Lung (tissue), 12 donors: ENCODE results near the gene CYBC1. TPM values are rescaled to one million over a fixed set of nuclear protein-coding genes. Genes with fewer than 3 reads are reported as not detected.

Experiments used
- ATAC-seq: fragments of 200-7000 bp; cut with Tn5 transposase; one replicate; pipeline ENCODE4 v1.9.1; 2020; ENCODE audit warnings: moderate number of reproducible peaks; ENCODE audit not compliant: insufficient read depth, low FRiP score
- DNase-seq, 3 donors: peaks; one replicate each; pipeline ENCODE4 v3.0.0-alpha.2; 2013 to 2017
- H3K27ac ChIP-seq, 2 donors: one replicate each; pipeline ENCODE4 v1.5.1; 2013; ENCODE audit warnings: mild to moderate bottlenecking in 2 of 2, moderate library complexity in 2 of 2, control low read depth in 1 of 2, inconsistent platforms in 1 of 2, low read depth in 1 of 2, low read length in 1 of 2
- H3K27me3 ChIP-seq, 3 donors: one replicate each; pipeline ENCODE4 v1.5.1; 2013; ENCODE audit warnings: low read length in 2 of 3; ENCODE audit not compliant: control insufficient read depth in 3 of 3, insufficient read depth in 3 of 3
- H3K36me3 ChIP-seq, 4 donors: one replicate each; pipeline ENCODE4 v1.5.1; 2013; ENCODE audit warnings: low read length in 4 of 4, mild to moderate bottlenecking in 1 of 4, moderate library complexity in 1 of 4; ENCODE audit not compliant: control insufficient read depth in 4 of 4, insufficient read depth in 4 of 4
- H3K4me1 ChIP-seq, 5 donors: one replicate each; pipeline ENCODE4 v1.5.1; 2013; ENCODE audit warnings: low read length in 5 of 5, mild to moderate bottlenecking in 2 of 5, moderate library complexity in 1 of 5; ENCODE audit not compliant: control insufficient read depth in 5 of 5, insufficient read depth in 5 of 5
- H3K4me3 ChIP-seq: one replicate; pipeline ENCODE4 v1.5.1; 2013; ENCODE audit warnings: mild to moderate bottlenecking, control low read depth, moderate library complexity
- H3K9ac ChIP-seq, 2 donors: one replicate each; pipeline ENCODE4 v1.5.1; 2013; ENCODE audit warnings: low read length in 2 of 2, control low read depth in 1 of 2; ENCODE audit not compliant: insufficient read depth in 1 of 2
- H3K9me3 ChIP-seq, 4 donors: one replicate each; pipeline ENCODE4 v1.5.1; 2013; ENCODE audit warnings: low read length in 3 of 4, mild to moderate bottlenecking in 1 of 4, moderate library complexity in 1 of 4; ENCODE audit not compliant: control insufficient read depth in 4 of 4, insufficient read depth in 3 of 4
- WGBS, 2 donors: extraction: QIAGEN DNeasy Blood & Tissue Kit; methylation state at CpG; one replicate each; pipeline ENCODE4 v1.1.7; 2013; 5-methylcytosine and 5-hydroxymethylcytosine counted together
- polyA plus RNA-seq, 2 donors: library from polyadenylated mRNA; stranded (reverse); fragments of 200-250 nt; gene quantifications; one replicate each; pipeline ENCODE4 v1.2.1, GENCODE V29; 2013
- total RNA-seq, 2 donors: library from RNA; depleted of rRNA in 1 of 2; stranded (reverse); fragments of >200 nt in 1 of 2; gene quantifications; one replicate each; pipeline ENCODE4 v1.2.1, GENCODE V29; 2014 to 2021
- TF ChIP-seq, protein P1 (sequence below): IDR thresholded peaks from 2 replicates; pipeline ENCODE4 v1.5.1; 2012; ENCODE audit warnings: mild to moderate bottlenecking; ENCODE audit errors: control extremely low read depth, extremely low read depth
- donor health status: control.
- donor health status: control.
- donor health status: Bipolar disorder and iron deficiency.
- donor health status: healthy.
- donor health status: DM: yes; HTN: yes; CAD: no.

Gene CYBC1
- total and polyA plus RNA-seq, 4 donors = 37.4 to 144 (median 92.0) TPM

DNA sequence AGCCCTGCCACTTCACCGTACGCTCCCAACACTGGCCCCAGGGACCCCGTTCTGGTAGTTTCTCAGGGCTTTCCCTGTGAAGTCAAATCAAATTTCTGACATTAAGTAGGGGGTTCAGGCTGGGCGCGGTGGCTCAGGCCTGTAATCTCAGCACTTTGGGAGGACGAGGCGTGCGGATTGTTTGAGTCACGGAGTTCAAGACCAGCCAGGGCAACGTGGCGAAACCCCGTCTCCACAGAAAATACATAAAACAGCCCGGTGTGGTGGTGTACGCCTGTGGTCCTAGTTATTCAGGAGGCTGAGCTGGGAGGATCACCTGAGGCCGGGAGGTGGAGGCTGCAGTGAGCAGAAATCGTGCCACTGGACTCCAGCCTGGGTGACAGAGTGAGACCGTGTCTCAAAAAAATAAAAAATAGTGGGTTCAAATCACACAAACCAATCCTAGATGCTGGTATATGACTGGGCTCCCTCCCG is 632 bp downstream of the CYBC1 start:
- no peaks in the 10 kb centered on the region for H3K27me3 ChIP-seq
- H3K9ac ChIP-seq = peak overlapping the region in 1 of 2 donors; percentile 25
- TF ChIP-seq, protein P1, sequence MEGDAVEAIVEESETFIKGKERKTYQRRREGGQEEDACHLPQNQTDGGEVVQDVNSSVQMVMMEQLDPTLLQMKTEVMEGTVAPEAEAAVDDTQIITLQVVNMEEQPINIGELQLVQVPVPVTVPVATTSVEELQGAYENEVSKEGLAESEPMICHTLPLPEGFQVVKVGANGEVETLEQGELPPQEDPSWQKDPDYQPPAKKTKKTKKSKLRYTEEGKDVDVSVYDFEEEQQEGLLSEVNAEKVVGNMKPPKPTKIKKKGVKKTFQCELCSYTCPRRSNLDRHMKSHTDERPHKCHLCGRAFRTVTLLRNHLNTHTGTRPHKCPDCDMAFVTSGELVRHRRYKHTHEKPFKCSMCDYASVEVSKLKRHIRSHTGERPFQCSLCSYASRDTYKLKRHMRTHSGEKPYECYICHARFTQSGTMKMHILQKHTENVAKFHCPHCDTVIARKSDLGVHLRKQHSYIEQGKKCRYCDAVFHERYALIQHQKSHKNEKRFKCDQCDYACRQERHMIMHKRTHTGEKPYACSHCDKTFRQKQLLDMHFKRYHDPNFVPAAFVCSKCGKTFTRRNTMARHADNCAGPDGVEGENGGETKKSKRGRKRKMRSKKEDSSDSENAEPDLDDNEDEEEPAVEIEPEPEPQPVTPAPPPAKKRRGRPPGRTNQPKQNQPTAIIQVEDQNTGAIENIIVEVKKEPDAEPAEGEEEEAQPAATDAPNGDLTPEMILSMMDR = no peak
- H3K9me3 ChIP-seq = no peaks in the 10 kb centered on the region
- H3K36me3 ChIP-seq = peaks cover 0 to 13% (median 2%) of the 10 kb centered on the region in 4 donors
- WGBS, 2 donors = 33 to 42% methylated on average over 18 of the region's 18 CpGs
- DNase-seq (no peak), ATAC-seq (no peak)
- H3K4me3 ChIP-seq = peak overlapping the region; percentile 95
- peaks cover 5 to 21% (median 9%) of the 10 kb centered on the region in 5 donors for H3K4me1 ChIP-seq
- H3K27ac ChIP-seq = peak overlapping the region; percentile 95 to 98

DNA sequence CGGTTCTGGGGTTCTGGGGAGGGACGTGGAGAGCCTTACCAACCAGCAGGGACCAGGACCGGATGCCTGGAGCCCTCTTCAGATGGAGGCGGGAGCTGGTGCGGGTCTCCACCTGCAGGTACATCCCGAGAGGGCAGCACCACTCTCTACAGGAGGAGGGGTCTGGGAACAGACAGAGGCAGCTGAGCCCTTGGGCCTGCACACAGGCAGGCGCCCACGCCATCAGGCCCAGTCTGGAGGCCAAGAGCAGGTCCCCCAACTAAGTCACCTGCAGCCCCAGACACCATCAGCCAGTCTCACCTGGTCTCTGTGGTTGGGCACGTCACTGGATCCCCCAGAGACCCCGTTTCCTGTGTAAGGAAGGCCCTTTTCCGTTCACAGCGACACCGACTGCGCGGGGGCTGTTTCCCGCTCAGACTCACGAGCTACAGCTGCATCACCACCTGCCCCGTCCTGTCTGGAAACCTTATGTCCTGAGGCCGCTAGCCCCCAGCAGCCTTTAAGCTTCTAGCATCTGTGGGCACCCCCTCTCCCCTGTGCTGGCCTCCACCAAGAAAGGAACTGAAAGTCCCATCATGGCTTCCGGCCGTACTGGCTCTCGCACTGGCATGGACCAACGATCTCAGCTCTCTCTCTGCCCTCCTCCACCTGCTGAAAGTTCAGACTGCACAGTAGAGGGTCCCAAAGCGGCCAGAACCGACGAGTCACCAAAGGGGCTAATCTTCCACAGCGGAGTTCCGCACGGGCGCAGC is 1.2 kb downstream of the CYBC1 start:
- Histone ChIP-seq H3K27me3 (no peaks in the 10 kb centered on the region), H3K4me1 (peaks cover 5 to 22% (median 9%) of the 10 kb centered on the region in 5 donors), H3K27ac (peak overlapping the region; percentile 95 to 98), H3K4me3 (peak overlapping the region; percentile 95), H3K9ac (no peak overlapping the region), H3K9me3 (no peaks in the 10 kb centered on the region), H3K36me3 (peaks cover 0 to 20% (median 2%) of the 10 kb centered on the region in 4 donors)
- ATAC-seq (no peak), DNase-seq (no peak)
- TF ChIP-seq, protein P1 = no peak
- 37 to 61% methylated on average over 30 of the region's 30 CpGs for WGBS, 2 donors

DNA sequence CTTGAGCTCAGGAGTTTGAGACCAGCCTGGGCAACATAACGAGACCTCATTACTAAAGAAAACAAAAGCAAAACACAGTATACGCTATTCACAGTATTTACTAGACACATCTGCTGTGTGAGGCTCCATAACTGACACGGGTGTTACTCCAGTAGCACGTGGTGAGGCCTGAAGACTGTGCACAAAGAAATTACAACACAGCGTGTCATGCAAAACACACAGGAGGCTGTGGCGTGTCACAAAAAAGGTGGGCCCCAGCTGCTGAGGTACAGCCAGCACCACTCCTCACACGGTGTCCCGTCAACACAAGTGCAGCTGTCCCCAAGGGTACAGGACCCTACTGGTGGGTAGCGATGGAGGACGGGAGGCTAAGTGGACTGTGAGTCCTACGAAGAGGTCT is 2.7 kb downstream of the CYBC1 start:
- WGBS, 2 donors = 95% methylated on average over 11 of the region's 11 CpGs
- H3K36me3 ChIP-seq = peaks cover 0 to 32% (median 4%) of the 10 kb centered on the region in 4 donors
- TF ChIP-seq, protein P1 = no peak
- DNase-seq (no peak), ATAC-seq (no peak)
- H3K9me3 ChIP-seq = no peaks in the 10 kb centered on the region
- H3K27me3 ChIP-seq = no peaks in the 10 kb centered on the region
- peaks cover 5 to 22% (median 9%) of the 10 kb centered on the region in 5 donors for H3K4me1 ChIP-seq
- H3K27ac ChIP-seq = no peak overlapping the region
- H3K4me3 ChIP-seq = no peak overlapping the region
- H3K9ac ChIP-seq = no peak overlapping the region
